GM18868 (cell line): ENCODE data around the gene MCCC2.
"Not testable (repeated sequence)": the region's sequence is repeated elsewhere in the genome, so short reads cannot be mapped to it uniquely, and the experiment has no call there.

ENCODE experiments used
- ATAC-seq: cut with Tn5 transposase; IDR thresholded peaks from one replicate; pipeline ENCODE4 v1.9.1; 2021; ENCODE audit warnings: mild to moderate bottlenecking, moderate library complexity; ENCODE audit not compliant: unreplicated experiment

MCCC2 gene

DNA sequence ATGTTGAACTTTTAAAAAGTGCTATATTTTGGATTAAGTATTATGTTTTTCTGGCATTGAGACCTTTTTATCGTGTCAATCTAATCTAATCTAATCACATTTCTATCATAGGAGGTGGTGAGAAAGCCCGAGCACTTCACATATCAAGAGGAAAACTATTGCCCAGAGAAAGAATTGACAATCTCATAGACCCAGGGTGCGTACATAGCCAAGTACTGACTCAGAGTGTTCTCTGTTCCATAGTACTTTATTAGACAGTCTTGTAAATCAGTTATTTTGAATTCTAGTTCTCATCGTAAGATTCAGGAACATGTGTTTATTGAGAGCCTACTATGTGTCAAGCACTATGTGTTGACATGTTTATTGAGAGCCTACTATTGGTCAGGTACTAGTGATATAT is 9.0 kb downstream of the MCCC2 start:
- no peak for ATAC-seq

DNA sequence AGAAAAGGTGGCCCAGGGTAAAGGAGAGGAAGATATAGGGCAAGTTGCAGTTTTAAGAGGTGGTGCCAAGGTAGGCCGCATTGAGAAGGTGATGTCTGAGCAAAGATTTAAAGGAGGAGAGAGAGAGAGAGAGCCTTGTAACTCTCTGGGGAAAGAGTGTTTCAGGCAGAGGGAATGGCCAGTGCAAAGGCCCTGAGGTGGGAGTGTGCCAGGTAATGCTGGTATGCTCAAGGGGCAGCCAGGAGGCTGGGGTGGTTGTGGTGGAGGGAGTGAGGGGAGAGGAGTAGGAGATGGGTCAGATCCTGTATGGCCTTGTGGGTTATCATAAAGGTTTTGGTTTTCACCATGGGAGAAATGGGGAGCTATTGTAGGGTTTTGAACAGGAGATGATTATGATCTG is 9.9 kb downstream of the MCCC2 start:
- no peak for ATAC-seq

- no peak for ATAC-seq
Observed at GRCh38 chr5:71600783-71601182, 13.6 kb downstream of the MCCC2 start.

GRCh38 chr5:71601222-71602026 is 14.3 kb downstream of the MCCC2 start:
- peak; percentile 88 for ATAC-seq

GRCh38 chr5:71609916-71610315 is 22.8 kb downstream of the MCCC2 start:
- ATAC-seq: not testable (repeated sequence)

DNA sequence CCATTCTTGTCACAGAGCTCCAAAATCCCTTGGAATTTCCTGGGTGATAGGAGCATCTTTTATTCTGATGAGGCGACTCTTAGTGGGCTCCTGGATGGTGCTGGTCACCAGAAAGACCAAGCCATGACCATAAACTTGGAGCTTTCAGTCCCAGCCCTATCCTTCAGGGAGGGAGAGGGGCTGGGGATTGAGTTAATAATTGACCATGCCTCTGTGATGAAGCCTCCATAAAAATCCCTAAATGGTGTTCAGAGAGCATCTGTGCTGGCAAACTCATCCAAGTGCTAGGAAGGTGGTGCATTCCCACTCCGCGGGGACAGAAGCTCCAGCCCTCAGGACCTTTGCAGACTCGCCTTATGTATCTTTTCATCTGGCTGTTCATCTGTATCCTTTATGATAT is 28.7 kb downstream of the MCCC2 start:
- no peak for ATAC-seq

GRCh38 chr5:71620630-71621029 is 33.5 kb downstream of the MCCC2 start:
- ATAC-seq: no peak

- no peak for ATAC-seq
Observed at GRCh38 chr5:71621268-71621667, 34.1 kb downstream of the MCCC2 start.

- ATAC-seq: no peak
Observed at GRCh38 chr5:71621741-71622140, 34.6 kb downstream of the MCCC2 start.

DNA sequence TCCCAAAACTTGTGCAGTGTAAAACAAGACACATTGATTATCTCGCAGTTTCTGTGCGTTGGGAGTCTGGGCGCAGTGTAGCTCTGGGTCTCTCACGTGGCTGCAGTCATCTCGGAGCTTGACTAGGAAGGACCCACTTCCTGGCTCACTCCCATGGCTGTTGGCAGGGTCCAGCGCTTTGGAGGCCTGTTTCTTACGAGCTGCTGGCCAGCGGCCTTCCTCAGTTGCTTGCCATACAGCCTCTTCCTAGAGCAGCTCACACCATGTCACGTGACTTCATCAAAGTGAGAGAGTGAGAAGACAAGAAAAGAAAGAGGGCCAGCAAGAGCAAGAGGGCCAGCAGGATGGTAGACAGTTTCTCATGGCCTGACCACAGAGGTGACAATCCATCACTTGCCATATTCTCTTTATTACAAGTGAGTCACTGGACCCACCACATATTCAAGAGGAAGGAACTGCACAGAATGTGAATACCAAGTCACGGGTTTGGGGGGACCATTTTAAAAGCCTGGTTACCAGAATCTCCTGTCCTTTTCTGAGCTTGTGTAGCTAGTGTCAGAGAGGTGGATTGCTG is 36.2 kb downstream of the MCCC2 start:
- ATAC-seq: no peak

GRCh38 chr5:71629950-71630349 is 42.8 kb downstream of the MCCC2 start:
- no peak for ATAC-seq

- ATAC-seq: no peak
Observed at GRCh38 chr5:71631070-71631469, 43.9 kb downstream of the MCCC2 start.

GRCh38 chr5:71632168-71632567 is 45.0 kb downstream of the MCCC2 start:
- no peak for ATAC-seq

GRCh38 chr5:71633255-71634155 is 46.4 kb downstream of the MCCC2 start:
- ATAC-seq: peak; percentile 73

GRCh38 chr5:71637133-71637532 is 50.0 kb downstream of the MCCC2 start:
- no peak for ATAC-seq

DNA sequence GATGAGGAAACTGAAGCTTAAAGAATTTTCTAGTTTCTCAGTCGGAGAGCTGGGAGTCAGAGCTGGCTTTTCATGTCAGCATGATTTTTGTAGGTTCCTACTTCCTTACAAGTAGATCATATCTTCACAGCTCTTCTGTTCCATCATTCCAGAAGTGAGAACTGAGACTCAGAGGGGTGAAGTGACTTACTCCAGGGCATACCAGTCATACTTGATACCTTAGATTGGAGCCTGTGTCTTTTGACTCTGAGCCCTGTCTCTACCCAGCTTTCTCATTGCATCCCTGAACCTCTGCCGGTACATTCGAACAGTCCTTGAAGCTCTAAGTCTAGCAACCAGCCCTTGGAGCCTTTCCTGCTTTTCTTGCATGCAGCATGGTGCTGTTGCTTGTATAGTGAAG is 53.3 kb downstream of the MCCC2 start:
- ATAC-seq: no peak

DNA sequence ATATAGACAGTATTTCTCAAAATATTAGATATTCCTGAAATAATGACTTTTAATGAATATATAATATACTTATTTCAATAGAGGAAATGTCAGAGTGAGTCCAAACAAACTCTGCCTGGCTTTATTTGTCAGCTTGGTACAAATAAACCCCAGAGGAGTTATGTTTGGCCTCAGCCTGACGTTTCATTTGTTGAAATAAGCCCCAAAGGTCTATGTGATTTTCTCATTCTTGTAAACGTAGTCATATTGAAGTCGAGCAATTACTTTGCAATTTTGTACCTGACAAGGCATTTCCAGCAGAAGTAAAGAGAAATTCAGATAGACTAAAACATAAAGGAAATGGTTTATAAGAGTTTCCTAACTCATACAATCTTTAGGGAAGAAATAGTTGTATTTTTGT is 57.9 kb downstream of the MCCC2 start:
- ATAC-seq: no peak

DNA sequence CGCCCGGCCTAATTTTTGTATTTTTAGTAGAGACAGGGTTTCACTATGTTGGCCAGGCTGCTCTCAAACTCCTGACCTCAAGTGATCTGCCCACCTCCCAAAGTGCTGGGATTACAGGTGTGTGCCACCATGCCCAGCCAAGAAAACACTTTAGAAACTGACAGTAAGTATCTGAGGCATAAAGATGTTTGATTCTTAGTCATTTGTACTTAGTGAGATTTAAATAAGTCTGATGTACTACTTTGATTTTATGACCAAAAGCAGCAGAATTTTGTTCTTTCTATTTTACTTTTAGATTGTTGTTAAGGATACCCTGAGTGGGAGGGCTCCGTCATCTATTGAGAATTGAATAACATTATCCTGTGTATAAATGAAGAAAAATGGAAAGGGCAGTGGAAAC is 63.8 kb downstream of the MCCC2 start:
- ATAC-seq: not testable (repeated sequence)

GRCh38 chr5:71651579-71651978 is 64.4 kb downstream of the MCCC2 start:
- ATAC-seq: no peak

DNA sequence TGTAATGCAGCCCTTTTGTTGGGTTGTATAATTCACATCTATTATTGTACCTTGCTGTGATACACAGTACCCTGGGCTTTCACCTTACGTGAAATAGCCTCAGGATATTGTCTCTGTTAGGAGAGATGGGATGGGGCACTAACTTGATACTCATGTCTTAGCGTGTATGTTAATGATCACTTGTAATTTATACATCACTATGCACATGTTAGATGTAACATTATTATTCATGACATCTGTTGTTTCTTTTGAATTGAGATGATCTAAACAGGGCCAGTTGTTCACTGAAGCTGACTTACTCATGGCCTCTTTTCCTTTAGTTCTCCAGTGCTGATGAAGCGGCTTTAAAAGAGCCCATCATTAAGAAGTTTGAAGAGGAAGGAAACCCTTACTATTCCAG is 65.2 kb downstream of the MCCC2 start:
- ATAC-seq: no peak

GRCh38 chr5:71652803-71653543 is 65.8 kb downstream of the MCCC2 start:
- no peak for ATAC-seq
